Vagina (tissue), 2 donors: ENCODE measurements around the gene GPBP1L1.

Experiments
- POLR2A ChIP-seq, 2 donors: fragments of 450-650 bp; IDR thresholded peaks; one replicate each; pipeline ENCODE4 v1.6.1; 2017; ENCODE audit warnings: antibody characterized with exemption in 2 of 2, mild to moderate bottlenecking in 2 of 2, moderate library complexity in 2 of 2
- POLR2AphosphoS5 ChIP-seq, 2 donors: sonication (generic); formaldehyde crosslinking; IDR thresholded peaks; one replicate each; pipeline ENCODE4 v1.9.0; 2017; ENCODE audit warnings: antibody characterized with exemption in 2 of 2, mild to moderate bottlenecking in 2 of 2, low read depth in 1 of 2; ENCODE audit not compliant: insufficient read depth in 1 of 2
- TF ChIP-seq, protein P1 (sequence below), 3 experiments: fragments of 450-650 bp in 2 of 3; fragments of 200-600 bp in 1 of 3; sonication (generic) in 1 of 3; IDR thresholded peaks; one replicate each; pipeline ENCODE4 v1.5.1; 2017 to 2019; ENCODE audit warnings: antibody characterized with exemption in 3 of 3, mild to moderate bottlenecking in 2 of 3, moderate library complexity in 2 of 3

DNA sequence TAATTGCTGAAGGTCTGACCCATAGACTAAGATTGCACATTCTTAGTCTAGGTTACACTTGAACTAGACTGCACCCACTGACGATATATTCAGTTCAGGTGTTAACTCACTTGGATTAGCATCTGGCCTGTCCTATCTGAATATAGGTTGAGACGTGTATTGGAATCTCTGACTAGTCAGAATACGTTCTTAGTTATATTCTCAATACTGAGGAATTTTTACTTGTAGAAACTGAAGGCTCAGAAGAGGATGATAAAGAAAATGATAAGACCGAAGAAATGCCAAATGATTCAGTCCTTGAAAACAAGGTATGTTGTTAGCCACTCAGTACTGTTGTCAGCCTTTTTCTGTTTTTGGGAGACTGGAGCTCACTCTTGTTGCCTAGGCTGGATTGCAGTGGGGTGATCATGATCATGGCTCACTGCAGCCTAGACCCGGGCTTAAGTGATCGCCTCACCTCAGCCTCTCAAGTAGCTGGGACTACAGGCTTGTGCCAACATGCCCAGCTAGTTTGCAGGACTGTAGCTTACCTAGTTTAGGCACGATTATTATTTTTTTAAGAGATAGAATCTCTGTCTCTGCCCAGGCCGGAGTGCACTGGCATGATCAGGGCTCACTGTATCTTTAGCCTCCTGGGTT is 73.3 kb downstream of the GPBP1L1 start:
- TF ChIP-seq, protein P1, sequence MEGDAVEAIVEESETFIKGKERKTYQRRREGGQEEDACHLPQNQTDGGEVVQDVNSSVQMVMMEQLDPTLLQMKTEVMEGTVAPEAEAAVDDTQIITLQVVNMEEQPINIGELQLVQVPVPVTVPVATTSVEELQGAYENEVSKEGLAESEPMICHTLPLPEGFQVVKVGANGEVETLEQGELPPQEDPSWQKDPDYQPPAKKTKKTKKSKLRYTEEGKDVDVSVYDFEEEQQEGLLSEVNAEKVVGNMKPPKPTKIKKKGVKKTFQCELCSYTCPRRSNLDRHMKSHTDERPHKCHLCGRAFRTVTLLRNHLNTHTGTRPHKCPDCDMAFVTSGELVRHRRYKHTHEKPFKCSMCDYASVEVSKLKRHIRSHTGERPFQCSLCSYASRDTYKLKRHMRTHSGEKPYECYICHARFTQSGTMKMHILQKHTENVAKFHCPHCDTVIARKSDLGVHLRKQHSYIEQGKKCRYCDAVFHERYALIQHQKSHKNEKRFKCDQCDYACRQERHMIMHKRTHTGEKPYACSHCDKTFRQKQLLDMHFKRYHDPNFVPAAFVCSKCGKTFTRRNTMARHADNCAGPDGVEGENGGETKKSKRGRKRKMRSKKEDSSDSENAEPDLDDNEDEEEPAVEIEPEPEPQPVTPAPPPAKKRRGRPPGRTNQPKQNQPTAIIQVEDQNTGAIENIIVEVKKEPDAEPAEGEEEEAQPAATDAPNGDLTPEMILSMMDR (IDR thresholded peaks at IDR 0.05) = no peak
- TF ChIP-seq POLR2A (IDR thresholded peaks at IDR 0.05) (no peak), POLR2AphosphoS5 (IDR thresholded peaks at IDR 0.05; ENCODE audit: insufficient read depth in 1 of 2, low read depth in 1 of 2) (no peak)
